HL-60/S4 treated with retinoic acid at 250 ng/mL for 4 days and 3 days (cell line): ENCODE data around the gene NCKAP5.

ENCODE experiments used
- in situ Hi-C: fragments of 300-500 bp; cut with MboI; formaldehyde crosslinking; loops from 2 replicates; pipeline ENCODE4 v1.7.0; 2022; ENCODE audit warnings: low sequenced_read_pairs

NCKAP5 gene

DNA sequence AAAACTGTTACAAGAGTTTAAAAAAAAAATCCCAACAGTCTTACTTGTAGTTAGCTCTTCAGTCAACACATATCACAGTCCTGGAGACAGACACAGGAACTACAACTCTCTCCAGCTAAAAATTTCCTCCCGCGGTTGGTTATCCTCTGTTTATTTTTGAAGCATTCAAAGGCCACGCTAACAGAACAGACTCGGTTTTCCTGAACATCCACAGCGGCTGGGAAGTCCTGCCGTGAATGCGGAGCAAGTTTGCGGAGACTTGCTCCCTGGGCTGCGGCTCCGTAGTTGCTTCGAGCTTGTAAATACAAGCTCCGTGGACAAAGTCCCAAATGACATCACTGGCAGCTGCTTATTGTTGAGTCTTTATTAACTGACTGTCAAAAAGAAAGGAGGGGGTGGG lies at the start of gene NCKAP5:
NCKAP5 (minus strand) TSS at position 292 of the 400 bp plus-strand sequence. CDS start 50,937 bp downstream, outside the sequence.
- in situ Hi-C loops = no loop called here

DNA sequence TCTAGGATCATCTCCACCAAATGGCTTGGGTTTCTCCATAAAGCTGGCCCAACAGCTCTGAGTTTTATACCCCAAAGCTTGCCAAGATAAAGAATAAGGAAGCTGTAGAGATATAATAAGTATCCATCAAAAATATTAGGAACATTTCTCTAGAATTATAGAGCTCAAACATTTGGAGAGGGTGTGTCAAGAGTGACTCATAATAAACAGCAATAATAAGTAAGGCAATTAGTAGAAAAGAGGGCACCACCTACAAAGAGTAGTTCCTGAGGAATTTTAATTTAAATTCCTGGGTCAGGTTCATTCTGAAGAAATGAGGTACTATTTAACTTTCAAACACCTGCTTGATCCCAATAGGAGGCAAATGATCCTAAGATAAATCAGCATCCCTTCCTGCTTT lies 41.4 kb upstream of the NCKAP5 start:
- in situ Hi-C loops = no loop called here

DNA sequence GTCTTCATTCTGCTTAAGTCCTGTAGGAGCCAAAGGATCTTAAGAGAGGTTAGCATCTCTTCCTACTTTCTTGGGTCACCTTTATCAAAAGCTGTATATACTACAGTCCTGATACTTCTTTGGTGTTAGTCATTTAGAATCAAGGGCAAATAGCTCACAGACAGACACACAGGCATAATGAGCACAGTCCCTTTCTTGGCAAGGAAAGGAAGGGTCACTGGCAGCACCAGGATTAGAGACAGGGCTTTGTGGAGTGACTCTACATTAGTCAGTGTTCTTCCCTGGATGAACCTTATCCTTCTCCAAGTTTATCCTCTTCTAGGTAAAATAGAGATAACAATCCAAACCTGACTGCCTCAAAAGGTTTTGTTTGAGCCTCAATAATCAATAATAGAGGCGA lies 40.0 kb upstream of the NCKAP5 start:
- in situ Hi-C loops = no loop called here

DNA sequence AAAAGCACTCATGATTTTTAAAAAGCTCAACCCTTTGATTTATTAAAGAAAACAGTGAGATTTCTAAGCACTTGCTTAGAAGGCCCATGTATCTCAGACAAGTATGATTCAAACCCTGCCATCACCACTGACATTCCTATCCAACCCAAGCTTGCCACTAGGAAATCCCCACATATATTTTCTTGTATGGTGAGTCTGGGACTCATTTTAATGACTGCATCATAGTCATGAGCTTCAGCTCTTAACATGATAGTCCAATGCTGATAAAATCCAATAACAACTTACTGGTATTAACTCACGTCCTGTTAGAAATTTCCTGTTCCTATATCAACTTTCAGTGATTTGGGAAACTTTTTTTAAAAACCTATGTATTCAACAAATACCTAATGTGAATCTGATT lies 39.4 kb upstream of the NCKAP5 start:
- in situ Hi-C loops = no loop called here

DNA sequence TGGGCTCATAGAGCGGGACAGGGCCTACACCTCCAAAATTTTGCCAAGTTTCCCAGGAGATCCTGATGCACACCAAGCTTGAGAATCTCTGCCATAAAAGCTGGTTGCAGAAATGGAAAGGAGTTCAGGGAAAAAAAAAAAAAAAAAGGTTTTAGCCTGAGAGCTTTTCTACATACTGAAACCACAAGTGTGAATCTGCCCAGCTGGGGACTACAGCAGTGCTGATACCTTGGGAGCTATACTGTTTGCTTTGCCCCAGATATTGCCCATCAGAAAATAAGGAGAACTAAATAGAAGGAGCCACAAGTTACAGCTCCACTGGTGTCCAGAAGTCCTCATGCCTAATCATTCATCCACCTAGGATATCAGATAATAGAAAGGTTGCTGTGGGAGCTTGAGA lies 38.4 kb upstream of the NCKAP5 start:
- in situ Hi-C loops = no loop called here

DNA sequence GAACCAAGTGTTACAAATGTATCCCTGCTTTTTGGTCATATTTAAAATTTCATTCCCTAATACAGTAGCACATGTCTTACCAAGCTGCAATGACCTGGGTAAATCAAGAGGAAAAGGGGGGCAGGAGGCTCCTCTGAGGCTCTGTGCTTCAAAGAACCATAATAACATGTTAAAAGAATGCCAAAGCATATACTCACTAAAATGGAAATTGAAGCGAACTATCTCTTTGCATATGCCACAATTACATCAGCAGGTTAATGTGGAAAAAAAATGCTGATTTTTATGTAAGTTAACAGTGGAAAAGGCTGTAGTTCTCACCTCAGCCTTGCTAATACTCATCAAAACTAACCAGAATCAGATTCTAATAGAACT lies 37.5 kb upstream of the NCKAP5 start:
- in situ Hi-C loops = no loop called here

DNA sequence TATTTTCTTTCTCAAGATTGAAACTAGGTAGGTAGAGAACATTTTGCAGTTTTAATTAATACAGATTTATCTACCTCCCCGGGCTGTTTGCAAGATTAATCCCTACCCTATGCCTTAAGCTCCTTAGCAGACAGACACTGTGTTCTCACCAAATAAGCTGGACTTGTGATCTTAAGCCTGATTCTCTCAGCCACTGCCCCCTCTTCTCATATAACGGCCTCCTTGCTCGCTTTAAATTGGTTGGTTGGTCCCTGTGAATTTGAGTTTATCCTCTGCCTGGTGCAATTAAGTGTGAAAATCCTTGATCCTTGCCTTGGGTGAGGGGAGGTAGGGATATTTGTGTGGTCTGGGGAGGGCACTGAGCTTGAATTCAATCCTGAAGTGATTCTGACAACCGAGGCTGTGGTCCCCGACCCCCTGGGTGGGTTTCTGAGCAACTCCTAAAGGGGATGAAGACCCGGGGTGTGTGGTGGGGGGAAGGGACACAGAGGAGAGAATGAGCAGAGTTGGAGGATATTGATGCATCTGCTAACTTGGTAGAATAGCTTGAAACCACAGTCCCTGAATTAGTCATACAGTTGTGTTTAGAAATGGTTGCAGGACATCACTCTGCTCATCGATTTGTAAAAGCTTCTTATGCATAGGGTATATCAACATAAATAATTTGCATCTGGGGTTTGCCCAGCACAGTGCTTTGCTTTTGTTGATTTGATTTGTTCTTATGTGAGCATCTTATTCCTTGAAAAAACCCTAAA lies 36.9 kb upstream of the NCKAP5 start:
- in situ Hi-C loops = no loop called here

DNA sequence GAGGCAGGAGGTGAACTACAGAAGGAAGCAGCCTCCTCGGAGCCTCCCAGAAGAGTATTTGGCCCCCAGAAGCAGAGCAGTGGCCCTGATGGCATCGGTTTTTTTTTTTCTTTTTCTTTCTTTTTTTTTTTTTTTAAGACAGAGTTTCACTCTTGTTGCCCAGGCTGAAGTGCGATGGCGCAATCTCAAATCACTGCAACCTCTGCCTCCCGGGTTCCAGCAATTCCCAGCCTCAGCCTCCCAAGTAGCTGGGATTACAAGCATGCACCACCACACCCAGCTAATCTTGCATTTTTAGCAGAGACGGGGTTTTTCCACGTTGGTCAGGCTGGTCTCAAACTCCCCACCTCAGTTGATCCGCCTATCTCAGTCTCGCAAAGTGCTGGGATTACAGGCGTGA lies 34.8 kb upstream of the NCKAP5 start:
- in situ Hi-C loops = no loop called here

DNA sequence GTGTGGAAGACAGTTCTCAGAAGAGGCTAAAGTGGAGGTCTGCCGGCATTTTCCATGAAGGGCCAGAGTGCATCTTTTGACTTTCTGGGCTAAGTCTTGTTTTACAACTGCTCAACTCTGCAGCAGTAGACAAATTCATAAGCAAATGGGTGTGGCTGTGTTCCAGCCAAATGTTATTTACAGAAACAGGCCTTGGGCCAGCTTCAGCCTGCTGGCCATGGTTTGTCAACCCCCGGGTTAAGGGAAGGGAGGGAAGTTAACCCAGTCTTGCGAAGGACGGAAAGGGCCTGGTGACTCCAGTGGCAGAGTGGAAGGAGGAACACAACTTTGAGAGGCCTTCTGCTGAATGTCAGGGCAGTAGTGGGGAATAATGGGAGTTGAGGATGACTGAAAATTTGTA lies 34.3 kb upstream of the NCKAP5 start:
- in situ Hi-C loops = no loop called here

DNA sequence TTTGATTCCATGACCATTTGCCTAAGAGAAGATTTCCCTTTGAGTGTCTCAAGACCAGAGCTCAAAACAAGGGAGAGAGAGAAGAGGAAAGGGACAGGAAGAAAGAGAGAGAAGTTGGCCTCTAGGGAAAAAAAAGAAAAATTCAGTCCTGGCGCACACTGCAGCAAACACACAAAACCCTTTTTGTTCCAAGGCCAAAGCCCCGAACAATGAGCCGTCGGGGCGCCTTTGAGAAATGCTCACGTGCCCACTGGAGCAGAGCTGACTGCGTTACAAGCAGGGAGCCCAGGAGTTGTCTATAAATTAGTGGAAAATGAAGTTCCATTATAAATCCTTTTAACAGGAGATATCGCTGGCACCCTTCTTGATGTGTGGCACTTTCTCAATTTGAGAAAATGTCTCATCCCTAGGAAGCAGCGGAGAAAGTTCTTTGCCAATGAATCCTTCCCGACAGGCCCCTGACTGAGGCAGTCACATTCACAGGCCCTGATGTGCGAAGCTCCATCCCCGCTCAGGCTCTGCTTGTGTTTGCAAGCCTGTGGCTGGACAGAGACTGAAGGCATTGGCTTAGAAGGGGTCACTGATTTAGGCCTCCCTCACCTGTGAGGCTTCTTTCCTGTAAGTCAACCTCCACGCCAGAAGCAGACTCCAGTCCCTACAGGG lies 32.1 kb upstream of the NCKAP5 start:
- in situ Hi-C loops = no loop called here

DNA sequence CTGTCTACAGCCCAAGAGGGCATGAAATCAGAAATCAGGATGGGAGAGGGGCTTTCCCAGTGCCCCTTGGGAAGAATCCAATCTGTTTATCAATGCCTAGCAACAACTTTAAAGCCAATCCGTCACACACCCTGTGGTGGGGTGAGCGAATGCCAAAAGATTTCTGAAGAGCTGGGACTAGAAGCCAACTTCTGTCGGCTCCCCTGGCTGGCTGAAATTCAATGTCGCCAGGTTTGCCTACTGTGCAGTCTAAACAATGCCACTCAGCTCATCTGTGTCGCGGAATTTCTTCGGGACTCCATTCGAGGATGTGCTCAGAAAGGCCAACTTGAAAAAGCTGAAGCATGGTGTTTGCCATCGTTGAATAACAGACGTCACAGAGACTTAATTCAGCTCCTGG lies 31.5 kb upstream of the NCKAP5 start:
- in situ Hi-C loops = no loop called here

DNA sequence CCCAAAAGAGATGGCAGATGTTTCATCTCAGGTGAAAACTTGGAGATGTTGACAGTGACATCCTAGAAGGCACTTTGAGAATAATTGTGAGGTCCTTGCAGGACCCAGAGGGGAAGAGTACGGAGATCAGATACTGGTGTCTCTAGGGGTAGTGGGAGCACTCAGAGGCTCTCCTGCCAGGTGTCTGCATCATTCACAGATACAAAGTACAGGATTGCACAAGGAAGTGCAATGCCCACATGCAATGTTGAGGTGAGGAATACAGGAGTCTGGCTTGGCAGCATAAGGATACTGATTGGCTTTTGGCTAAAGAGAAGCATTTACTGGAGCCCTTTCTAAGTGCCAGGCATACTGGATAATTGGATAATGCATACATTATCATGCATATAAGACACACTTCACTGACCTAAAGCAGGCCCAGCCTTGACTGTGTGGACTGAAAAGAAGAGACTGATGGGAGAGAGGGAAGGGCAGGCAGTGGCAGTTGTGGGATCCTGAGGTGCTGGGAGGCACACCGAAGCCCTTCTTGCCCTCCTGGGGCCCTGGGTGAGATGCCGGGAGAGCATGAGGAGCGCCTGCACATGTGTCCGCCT lies 31.0 kb upstream of the NCKAP5 start:
- in situ Hi-C loops = no loop called here

DNA sequence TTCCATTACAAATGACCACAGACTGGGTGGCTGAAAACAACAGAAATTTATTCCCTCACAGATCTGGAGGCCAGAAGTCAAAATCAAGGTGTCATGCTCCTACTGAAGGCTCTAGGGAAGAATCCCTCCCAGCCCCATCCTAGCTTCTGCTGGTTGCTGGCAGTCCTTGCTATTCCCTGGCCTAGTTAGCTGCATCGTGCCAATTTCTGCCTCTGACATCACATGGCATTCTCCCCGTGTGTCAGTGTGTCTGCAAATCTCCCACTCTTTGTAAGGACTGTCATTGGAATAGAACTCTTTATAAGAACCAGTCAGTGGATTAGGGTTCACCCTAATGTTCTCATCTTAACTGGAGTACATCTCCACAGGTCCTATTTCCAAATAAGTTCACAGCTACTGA lies 30.5 kb upstream of the NCKAP5 start:
- in situ Hi-C loops = no loop called here

DNA sequence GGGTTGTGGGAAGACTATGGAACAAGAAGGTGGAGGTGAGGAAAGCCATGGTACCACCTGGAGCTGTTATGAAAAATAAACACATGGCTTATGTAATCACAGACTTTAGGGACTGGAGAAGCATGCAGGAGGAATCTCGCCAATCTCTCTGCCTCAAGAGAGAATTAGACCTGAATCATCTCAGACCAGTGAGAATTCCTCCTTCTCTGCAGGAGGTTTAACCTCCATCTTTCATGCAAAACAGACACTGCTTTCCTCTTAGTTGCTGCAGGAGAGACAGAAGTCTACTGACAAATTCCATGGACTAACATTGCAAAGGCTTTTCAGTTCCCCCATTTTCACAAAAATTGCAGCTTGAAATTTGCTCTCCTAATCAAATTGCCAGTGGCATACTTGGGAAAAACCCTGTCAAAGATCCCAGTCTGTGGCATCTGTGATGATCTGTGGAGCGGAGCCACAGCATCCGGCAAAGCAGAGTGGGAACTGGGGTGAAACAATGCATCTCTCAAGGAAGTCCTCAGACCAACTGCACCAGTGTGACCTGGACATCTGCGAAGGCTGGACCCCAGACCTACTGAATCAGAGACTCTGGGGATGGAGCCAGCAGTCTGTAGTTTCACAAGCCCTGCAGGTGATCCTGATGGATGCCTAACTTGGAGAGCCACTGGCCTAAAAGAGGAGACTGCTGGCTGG lies 28.6 kb upstream of the NCKAP5 start:
- in situ Hi-C loops = no loop called here

DNA sequence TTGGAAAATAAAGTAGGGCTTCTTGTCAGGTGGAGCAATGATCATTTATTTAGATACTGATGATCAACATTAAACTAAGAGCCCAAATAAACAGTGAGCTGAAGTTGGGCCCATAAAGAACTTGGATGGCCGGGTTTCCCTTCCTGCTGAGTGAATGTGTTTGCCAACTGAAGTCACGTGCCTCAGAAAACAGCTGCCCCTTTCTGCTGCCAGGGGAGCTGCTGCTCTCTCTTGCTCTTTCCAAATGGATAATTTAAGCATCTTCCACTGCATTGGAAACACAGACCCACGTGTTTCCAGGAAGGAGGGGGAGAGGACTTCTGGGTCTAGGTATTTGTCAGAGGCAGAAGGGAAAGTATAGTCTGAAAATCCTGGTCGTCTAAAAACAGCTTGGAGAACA lies 22.9 kb upstream of the NCKAP5 start:
- in situ Hi-C loops = no loop called here

DNA sequence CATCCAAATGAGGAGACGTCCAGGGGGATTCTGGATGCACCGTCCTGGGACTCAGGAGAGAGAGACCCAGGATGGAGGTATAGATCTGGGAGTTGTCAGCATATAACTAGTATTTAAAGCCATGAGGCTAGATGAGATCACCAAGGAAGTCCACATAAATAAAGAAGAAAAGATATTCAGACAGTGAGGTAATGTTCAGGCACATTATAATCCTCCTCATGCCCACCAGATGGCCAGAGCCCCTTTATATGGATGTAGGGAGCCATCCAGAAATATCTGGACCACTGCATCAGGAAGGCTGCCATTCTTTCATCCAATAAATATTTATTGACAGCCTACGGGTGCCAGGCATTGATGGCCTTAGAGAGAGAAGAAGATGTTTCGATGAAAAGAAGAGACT lies 21.2 kb upstream of the NCKAP5 start:
- in situ Hi-C loops = no loop called here

DNA sequence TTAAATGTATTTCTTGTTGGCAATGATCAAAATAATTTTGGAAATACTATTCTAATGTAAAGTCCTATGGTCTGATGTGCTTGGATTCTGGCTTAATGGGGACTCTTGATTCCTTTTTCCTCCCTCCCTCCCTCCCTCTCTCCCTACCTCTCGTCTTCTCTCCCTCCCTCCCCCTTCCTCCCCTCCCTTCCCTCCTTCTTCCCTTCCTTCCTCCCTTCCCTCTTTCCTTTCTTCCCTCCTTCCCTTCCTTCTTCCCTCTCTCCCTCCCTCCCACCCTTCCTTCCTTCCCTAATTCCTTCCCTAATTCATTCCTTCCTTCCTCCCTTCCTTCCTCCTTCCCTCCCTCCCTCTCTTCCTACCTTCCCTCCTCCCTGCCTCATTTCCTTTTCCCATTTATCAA lies 19.9 kb upstream of the NCKAP5 start:
- in situ Hi-C loops = no loop called here

DNA sequence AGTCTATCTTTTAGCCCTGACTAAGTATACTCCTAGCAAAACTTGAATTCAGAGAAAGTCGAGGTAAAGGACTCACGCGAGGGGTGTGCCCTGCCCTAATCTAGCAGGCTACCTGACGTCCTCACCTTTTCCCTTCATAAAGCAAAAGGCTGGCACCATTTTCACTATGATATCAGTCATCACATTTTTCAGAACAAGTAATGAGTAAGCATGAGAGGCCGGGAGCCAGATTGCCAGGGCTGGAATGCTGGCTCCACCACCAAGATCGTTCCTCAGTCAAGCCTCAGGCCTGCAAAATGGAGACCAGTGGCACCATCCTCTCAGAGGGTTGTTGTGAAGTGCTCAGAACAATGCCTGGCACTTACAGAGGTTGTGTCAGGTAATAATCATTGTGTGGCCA lies 18.7 kb upstream of the NCKAP5 start:
- in situ Hi-C loops = no loop called here

DNA sequence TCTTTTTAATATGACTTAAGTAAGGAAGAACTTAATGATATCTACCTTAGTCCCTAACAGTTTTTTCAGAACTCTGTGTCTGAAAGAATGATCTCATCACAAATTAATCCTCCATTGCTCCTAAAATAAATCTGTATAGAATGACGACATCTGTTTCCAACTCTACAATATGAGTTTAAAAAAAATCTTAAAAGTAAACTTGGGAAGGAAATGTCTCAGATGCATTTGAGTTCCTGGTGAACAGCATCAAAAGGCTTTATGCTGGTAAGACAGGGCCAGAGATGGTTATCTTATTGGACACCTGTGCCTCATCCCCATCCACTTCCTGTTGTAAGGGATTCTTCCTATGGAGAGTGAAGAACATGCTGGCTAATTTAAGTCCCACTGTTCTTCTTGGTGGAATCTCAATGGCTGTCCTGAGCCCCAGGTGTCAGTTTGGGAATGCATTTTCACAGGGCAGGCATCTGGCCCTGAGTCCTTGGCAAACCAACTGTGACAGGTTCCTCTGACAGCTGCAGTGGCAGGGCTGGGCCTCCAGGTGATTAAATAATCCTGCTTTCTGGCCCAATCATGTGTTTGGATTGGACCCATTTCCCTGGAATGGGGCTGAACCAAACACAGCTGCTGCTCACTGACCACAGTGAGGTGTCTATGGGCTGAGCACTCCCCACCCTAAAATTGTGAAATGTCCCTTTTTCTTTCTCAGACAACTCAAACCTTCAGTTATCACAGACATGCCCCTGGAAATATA lies 12.9 kb upstream of the NCKAP5 start:
- in situ Hi-C loops = no loop called here

DNA sequence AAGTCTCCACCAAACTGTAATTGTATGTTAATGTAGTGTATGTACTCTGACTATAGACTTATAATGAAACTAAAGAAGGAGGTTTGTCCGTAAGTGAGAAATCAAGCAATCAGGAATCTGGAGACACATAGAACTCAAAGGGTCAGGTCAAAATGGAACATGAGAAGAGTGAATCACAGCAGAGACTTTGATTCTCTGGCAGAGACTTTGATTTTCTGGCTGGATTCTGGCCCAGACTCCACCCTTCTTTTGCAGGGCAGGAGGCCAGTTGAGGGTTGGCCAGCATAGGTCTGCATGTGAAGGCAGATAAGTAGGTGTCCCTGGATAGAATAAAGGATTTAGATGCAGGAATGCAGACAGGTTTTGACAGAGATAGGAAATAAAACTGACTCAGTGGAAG lies 11.0 kb upstream of the NCKAP5 start:
- in situ Hi-C loops = no loop called here

DNA sequence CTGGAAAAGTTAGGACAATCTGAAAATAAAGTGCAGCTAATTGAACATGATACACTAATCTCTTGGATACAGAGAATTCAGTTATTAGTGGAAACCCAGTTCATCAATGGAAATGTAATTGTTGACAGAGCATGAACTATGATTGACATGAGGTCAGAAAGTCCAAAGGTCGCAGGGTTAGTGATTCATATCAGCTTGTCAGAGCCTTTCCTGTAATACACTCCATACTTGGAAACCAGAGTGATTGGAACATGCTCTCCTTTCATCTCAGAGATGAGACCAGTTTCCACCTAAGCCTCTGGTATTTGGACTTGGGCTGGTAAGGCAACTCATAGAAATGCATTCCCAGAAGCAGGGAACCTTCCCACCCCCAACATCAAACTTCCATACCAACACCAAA lies 8.5 kb upstream of the NCKAP5 start:
- in situ Hi-C loops = no loop called here
